ENCODE data around the gene CRLF1.
"Not testable (repeated sequence)": the region's sequence is repeated elsewhere in the genome, so short reads cannot be mapped to it uniquely, and the experiment has no call there.

Gene CRLF1

DNA sequence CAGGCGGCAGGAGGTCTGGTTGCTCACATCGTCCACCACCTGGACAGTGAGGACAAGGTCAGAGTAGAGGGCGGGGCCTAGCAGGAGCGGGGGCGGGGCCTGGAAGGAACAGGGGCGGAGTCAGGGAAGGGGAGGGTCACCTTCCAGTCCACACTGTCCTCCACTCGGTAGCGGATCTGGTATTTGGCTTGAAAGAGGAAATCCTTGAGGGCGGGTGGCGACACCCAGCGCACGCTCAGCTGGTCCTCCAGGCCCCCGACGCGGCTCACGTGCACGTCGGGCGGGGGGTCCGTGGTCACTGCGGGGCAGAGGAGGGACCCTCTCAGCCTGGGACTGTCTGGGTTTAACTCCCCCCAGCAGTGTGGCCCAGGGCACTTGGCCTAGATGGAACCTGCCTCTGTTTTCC lies 9.8 kb downstream of the CRLF1 start:
- TF ChIP-seq, protein P1, sequence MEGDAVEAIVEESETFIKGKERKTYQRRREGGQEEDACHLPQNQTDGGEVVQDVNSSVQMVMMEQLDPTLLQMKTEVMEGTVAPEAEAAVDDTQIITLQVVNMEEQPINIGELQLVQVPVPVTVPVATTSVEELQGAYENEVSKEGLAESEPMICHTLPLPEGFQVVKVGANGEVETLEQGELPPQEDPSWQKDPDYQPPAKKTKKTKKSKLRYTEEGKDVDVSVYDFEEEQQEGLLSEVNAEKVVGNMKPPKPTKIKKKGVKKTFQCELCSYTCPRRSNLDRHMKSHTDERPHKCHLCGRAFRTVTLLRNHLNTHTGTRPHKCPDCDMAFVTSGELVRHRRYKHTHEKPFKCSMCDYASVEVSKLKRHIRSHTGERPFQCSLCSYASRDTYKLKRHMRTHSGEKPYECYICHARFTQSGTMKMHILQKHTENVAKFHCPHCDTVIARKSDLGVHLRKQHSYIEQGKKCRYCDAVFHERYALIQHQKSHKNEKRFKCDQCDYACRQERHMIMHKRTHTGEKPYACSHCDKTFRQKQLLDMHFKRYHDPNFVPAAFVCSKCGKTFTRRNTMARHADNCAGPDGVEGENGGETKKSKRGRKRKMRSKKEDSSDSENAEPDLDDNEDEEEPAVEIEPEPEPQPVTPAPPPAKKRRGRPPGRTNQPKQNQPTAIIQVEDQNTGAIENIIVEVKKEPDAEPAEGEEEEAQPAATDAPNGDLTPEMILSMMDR (IDR thresholded peaks at IDR 0.05; ENCODE audit: insufficient read depth, low read depth, low read length, missing control alignments) = no peak
- peak; percentile 18 for DNase-seq (ENCODE audit: low read depth)
- no peak overlapping the region for H3K4me3 ChIP-seq (ENCODE audit: low read depth, low read length)

DNA sequence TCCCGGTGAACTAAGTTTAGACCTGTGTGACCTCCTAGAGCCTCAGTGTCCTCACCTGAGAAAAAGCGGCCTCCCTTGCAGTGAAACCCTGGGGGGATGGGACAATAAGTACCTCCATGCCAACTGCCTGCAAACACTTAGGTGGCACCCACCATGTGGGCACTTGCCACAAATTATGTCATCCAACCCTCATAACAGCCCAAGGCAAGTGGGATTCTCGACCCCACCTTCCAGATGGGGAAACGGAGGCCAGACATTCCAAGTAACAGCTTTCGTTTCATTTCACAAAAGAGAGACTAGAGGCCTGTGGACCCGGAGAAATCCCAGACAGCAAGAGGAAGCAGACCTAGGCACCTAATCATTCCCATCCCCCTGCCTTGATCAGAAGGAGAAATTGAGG lies 11.1 kb downstream of the CRLF1 start:
- DNase-seq (ENCODE audit: low read depth) = no peak
- H3K4me3 ChIP-seq (ENCODE audit: low read depth, low read length) = no peak overlapping the region
- TF ChIP-seq, protein P1 (IDR thresholded peaks at IDR 0.05; ENCODE audit: insufficient read depth, low read depth, low read length, missing control alignments) = no peak

DNA sequence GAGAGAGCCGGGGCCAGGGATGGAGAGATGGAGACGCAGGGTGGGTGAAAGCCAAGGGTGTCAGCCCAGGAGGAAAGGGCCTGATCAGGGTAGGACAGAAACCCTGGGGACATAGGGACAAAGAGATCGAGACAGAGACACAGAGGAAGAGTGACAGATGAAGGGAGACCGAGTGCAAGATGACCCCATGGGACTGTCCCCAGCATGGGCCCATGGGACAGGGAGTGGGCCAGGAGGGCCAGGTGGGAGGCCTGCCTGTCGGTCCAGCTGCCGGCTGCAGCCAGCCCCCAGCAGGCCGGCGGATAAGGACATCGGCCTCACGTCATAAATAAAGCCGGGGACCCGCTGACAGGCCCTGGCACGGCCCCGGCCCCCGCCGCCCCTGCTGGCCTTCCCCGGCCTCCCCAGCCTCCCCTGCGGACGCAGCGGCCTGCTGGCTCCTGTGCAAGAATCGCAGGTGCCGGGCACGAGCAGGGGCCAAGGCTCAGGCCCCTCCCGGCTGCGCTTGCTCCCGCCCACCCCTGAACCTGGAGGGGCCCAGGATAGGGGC lies 11.7 kb downstream of the CRLF1 start:
- no peak for DNase-seq (ENCODE audit: low read depth)
- H3K4me3 ChIP-seq (ENCODE audit: low read depth, low read length) = peak overlapping the region; percentile 14; the same call in 1 of the 2 replicates
- TF ChIP-seq, protein P1 (IDR thresholded peaks at IDR 0.05; ENCODE audit: insufficient read depth, low read depth, low read length, missing control alignments) = no peak

DNA sequence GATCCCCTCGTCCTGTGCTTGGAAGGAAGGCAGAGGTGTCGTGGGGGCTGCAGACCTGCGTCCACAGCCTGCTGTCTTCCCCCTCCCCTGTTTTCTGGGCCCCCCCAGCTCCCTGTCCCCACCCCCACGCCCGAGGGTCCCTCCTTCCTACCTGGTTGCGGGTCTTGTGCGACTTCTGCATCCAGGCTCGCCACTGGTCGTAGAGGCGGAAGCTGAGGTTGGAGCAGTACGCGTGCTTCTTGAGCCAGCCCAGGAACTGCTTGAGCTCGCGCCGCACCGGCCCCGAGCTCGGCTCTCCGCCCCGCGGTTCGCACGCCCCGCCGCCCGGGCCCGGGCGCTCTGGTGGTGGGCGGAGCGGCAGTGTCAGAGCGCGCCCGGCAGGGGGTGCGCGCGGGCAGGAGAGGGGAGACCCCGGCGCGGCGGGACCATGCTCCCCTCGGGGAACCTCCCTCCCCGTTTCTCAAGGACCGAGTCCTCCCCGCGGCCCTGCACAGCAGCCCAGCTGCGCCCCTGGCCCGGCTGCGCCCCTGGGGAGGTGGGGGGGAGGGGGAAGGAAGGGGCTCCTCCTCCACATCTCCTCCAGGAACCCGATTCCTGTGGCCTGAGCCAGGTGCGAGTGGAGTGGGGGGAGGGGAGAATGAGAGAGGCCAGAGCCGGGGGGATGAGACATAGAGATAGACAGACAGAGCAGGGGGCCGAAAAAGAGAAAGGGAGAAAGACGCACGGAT lies 12.3 kb downstream of the CRLF1 start:
- TF ChIP-seq, protein P1 (IDR thresholded peaks at IDR 0.05; ENCODE audit: insufficient read depth, low read depth, low read length, missing control alignments) = peak; percentile 80
- peak; percentile 76 for DNase-seq (ENCODE audit: low read depth)
- H3K4me3 ChIP-seq (ENCODE audit: low read depth, low read length) = peak overlapping the region; percentile 35

DNA sequence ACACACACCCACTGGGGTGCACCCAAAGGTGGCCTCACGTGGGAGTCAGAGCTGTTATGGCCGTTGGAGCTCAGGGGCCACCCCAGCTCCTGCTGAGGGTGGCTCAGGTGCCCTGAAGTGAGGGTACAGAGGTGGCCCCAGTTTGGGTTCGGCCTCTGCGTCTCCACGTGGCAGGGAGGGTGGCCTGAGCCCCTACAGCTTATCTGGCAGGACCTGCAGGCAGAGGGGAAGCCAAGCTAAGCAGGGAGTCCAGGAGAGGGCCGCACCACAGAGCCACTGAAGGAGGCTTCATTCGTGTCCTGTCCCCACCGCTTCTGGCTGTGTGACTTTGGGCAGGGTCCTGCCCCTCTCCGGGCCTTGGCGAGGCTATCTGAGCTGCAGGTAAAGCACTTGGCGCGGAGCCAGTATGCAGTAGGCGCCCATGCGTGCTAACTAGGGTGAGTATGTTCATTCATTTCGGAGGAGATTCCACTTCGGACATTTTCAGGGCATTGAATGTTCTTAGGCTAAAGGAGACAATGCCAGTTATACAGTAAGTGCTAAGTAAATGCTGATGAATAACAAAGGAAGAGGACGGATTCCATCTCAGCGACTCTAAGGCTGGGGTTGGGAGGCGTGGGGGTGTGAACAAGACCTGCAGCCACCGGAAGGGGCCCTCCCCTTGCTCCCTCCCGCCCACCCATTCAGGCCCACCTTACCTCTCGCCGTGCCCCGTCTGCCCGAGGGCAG lies 13.1 kb downstream of the CRLF1 start:
- H3K4me3 ChIP-seq (ENCODE audit: low read depth, low read length) = peak overlapping the region; percentile 35; the same call in 1 of the 2 replicates
- TF ChIP-seq, protein P1 (IDR thresholded peaks at IDR 0.05; ENCODE audit: insufficient read depth, low read depth, low read length, missing control alignments) = no peak
- DNase-seq (ENCODE audit: low read depth) = no peak

DNA sequence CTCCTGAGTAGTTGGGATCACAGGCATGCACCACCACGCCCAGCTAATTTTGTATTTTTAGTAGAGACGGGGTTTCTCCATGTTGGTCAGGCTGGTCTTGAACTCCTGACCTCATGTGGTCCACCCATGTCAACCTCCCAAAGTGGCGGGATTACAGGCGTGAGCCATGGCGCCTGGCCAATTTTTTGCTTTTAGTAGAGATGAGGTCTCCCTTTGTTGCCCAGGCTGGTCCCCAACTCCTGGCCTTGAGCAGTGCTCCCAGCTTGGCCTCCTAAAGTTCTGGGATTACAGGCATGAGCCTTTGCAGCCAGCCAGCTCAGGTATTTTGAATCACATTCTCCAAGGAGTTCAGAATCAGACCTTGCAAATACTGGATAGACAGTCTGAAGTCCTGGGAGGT lies 13.9 kb downstream of the CRLF1 start:
- H3K4me3 ChIP-seq (ENCODE audit: low read depth, low read length) = not testable (repeated sequence)

DNA sequence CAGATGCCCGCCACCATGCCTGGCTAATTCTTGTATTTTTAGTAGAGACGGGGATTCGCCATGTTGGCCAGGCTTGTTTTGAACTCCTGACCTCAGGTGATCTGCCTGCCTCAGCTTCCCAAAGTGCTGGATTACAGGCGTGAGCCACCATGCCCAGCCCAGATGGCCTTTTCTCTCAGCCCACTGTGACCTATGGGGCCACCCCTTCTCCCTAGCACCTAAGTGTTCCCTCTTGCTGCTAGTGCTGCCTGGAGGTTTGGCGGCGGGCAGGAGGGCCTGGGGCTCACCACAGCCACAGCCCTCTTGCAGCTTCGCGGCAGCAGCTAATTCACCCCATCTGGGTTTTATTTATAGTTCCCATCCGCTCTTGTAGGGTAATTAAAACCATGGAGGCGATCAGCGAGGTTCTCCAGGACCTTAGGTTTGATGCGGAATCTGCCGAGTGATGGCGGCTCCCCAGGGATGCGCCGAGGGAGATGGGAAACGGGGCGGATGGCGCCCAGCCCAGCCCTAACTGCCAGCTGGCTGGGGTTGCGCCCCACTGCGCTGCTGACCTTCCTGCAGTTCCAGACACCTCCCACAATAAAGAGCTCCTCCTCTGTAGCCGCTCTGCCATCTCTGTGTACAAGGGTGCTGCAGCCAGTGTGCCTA lies 14.7 kb downstream of the CRLF1 start:
- DNase-seq (ENCODE audit: low read depth) = no peak
- no peak overlapping the region for H3K4me3 ChIP-seq (ENCODE audit: low read depth, low read length)
- TF ChIP-seq, protein P1 (IDR thresholded peaks at IDR 0.05; ENCODE audit: insufficient read depth, low read depth, low read length, missing control alignments) = no peak

More for the DNA sequence above, 13.9 kb downstream of the CRLF1 start:
- not testable (repeated sequence) for DNase-seq (ENCODE audit: low read depth)
